Measurements from ENCODE around the gene CUL1. TPM values are rescaled to one million over a fixed set of nuclear protein-coding genes. Genes with fewer than 3 reads are reported as not detected.

CUL1 gene
- total RNA-seq, 1 donor from 2014 or later, result 56.9 TPM

GRCh38 chr7:148791546-148791945 lies 92.8 kb downstream of the CUL1 start:
- no peak for TF ChIP-seq CTCF (IDR thresholded peaks at IDR 0.05)
- ChIA-PET CTCF (no interaction called here), POLR2A (no interaction called here)
- DNase-seq (no peak), ATAC-seq (ENCODE audit: low read depth) (no peak)
- Mint-ChIP-seq H3K36me3 (ENCODE audit: low read depth) (peaks cover 91% of the 10 kb centered on the region), H3K27me3 (no peaks in the 10 kb centered on the region), H3K27ac (no peak overlapping the region), H3K9me3 (no peaks in the 10 kb centered on the region), H3K4me1 (no peaks in the 10 kb centered on the region), H3K4me3 (no peak overlapping the region)
- intact Hi-C loops (cut with micrococcal nuclease), result no loop called here

GRCh38 chr7:148793590-148793989 lies 94.9 kb downstream of the CUL1 start:
- POLR2A ChIA-PET, result no interaction called here
- CTCF ChIA-PET, result interaction anchor here (1.6 kb wide), 1 partner anchor 170 kb away, joined by 4 read pairs; no protein-coding TSS in a partner anchor
- no peak overlapping the region for H3K27ac Mint-ChIP-seq
- no peaks in the 10 kb centered on the region for H3K27me3 Mint-ChIP-seq
- H3K9me3 Mint-ChIP-seq, result no peaks in the 10 kb centered on the region
- no peak overlapping the region for H3K4me3 Mint-ChIP-seq
- no peak for TF ChIP-seq CTCF (IDR thresholded peaks at IDR 0.05)
- ATAC-seq (ENCODE audit: low read depth) (no peak), DNase-seq (no peak)
- H3K4me1 Mint-ChIP-seq, result no peaks in the 10 kb centered on the region
- peaks cover 91% of the 10 kb centered on the region for H3K36me3 Mint-ChIP-seq (ENCODE audit: low read depth)
- intact Hi-C loops (cut with micrococcal nuclease), result no loop called here

- no peaks in the 10 kb centered on the region for H3K4me1 Mint-ChIP-seq
- ATAC-seq (ENCODE audit: low read depth) (no peak), DNase-seq (no peak)
- ChIA-PET POLR2A (no interaction called here), CTCF (no interaction called here)
- no peaks in the 10 kb centered on the region for H3K9me3 Mint-ChIP-seq
- peaks cover 91% of the 10 kb centered on the region for H3K36me3 Mint-ChIP-seq (ENCODE audit: low read depth)
- no peak overlapping the region for H3K27ac Mint-ChIP-seq
- no peak overlapping the region for H3K4me3 Mint-ChIP-seq
- intact Hi-C loops (cut with micrococcal nuclease), result no loop called here
- TF ChIP-seq CTCF (IDR thresholded peaks at IDR 0.05), result no peak
- no peaks in the 10 kb centered on the region for H3K27me3 Mint-ChIP-seq
Measured at GRCh38 chr7:148794476-148794875, 95.8 kb downstream of the CUL1 start.

GRCh38 chr7:148796841-148797240 lies 98.1 kb downstream of the CUL1 start:
- Mint-ChIP-seq H3K27ac (no peak overlapping the region), H3K9me3 (no peaks in the 10 kb centered on the region), H3K4me3 (no peak overlapping the region), H3K27me3 (no peaks in the 10 kb centered on the region), H3K36me3 (ENCODE audit: low read depth) (peaks cover 90% of the 10 kb centered on the region), H3K4me1 (no peaks in the 10 kb centered on the region)
- no peak for TF ChIP-seq CTCF (IDR thresholded peaks at IDR 0.05)
- no peak for ATAC-seq (ENCODE audit: low read depth)
- ChIA-PET POLR2A (no interaction called here), CTCF (no interaction called here)
- DNase-seq, result no peak
- intact Hi-C loops (cut with micrococcal nuclease), result no loop called here

- ChIA-PET POLR2A (no interaction called here), CTCF (no interaction called here)
- ATAC-seq (ENCODE audit: low read depth), result no peak
- Mint-ChIP-seq H3K27me3 (no peaks in the 10 kb centered on the region), H3K9me3 (no peaks in the 10 kb centered on the region), H3K36me3 (ENCODE audit: low read depth) (peaks cover 76% of the 10 kb centered on the region), H3K4me1 (no peaks in the 10 kb centered on the region), H3K27ac (no peak overlapping the region), H3K4me3 (no peak overlapping the region)
- intact Hi-C loops (cut with micrococcal nuclease), result no loop called here
- DNase-seq, result no peak
- TF ChIP-seq CTCF (IDR thresholded peaks at IDR 0.05), result no peak
Measured at GRCh38 chr7:148799893-148800555, 101.3 kb downstream of the CUL1 start.

All from activated B cell treated with CpG ODN at 0.5 μM for 24 hours (primary cell).